ENCODE data around the gene HEMGN. TPM values are rescaled to one million over a fixed set of nuclear protein-coding genes. Genes with fewer than 3 reads are reported as not detected.

HEMGN gene
- total and polyA plus RNA-seq, 3 donors from 2014 or later, result 11.8 to 43.5 (median 22.2) TPM

DNA sequence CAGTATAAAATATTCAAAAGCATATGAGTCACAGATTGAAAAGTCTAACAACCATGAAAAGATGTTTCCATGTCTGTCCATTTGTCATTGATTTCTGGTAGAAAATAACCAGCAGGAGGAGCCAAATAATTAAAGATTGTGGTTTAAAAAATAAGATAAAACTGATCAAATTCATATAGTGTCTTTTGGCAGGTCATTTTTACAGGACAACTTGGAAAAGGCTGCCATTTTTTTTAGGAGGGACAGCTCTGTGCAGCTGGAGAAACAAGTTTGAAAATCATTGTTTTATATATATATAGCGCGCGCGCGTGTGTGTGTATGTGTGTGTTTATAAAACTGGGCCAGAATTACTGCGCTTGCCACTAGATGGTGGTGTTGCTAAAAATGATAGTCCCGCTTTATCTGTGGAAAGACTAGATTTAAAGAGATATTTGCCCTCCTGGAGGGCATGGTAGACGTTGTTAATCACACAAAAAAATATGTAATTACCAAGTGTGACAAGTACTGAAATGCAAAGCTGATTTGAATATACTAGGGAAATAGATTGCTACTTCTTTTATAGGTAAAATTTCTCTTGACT lies 14.4 kb downstream of the HEMGN start:
- no peak for TF ChIP-seq POLR2A (IDR thresholded peaks at IDR 0.05)
- TF ChIP-seq, protein P1, sequence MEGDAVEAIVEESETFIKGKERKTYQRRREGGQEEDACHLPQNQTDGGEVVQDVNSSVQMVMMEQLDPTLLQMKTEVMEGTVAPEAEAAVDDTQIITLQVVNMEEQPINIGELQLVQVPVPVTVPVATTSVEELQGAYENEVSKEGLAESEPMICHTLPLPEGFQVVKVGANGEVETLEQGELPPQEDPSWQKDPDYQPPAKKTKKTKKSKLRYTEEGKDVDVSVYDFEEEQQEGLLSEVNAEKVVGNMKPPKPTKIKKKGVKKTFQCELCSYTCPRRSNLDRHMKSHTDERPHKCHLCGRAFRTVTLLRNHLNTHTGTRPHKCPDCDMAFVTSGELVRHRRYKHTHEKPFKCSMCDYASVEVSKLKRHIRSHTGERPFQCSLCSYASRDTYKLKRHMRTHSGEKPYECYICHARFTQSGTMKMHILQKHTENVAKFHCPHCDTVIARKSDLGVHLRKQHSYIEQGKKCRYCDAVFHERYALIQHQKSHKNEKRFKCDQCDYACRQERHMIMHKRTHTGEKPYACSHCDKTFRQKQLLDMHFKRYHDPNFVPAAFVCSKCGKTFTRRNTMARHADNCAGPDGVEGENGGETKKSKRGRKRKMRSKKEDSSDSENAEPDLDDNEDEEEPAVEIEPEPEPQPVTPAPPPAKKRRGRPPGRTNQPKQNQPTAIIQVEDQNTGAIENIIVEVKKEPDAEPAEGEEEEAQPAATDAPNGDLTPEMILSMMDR (IDR thresholded peaks at IDR 0.05), result peak; percentile 60 to 80 (median 70)
- no peaks in the 10 kb centered on the region for H3K9me3 ChIP-seq
- H3K4me3 ChIP-seq, result no peak overlapping the region
- no peaks in the 10 kb centered on the region for H3K36me3 ChIP-seq (ENCODE audit: low read depth, missing control alignments)
- intact Hi-C loops (cut with DNase I; ENCODE audit: low total_unique reads), result loop anchor here (10.0 kb wide), 1 partner anchor 111 kb away; no protein-coding TSS in a partner anchor
- peaks cover 9% of the 10 kb centered on the region for H3K4me1 ChIP-seq
- DNase-seq, result peak; percentile 87
- no peaks in the 10 kb centered on the region for H3K27me3 ChIP-seq
- H3K27ac ChIP-seq, result peak overlapping the region; percentile 1 to 21
- 0% methylated on average over 8 of the region's 8 CpGs for WGBS, 2 donors

DNA sequence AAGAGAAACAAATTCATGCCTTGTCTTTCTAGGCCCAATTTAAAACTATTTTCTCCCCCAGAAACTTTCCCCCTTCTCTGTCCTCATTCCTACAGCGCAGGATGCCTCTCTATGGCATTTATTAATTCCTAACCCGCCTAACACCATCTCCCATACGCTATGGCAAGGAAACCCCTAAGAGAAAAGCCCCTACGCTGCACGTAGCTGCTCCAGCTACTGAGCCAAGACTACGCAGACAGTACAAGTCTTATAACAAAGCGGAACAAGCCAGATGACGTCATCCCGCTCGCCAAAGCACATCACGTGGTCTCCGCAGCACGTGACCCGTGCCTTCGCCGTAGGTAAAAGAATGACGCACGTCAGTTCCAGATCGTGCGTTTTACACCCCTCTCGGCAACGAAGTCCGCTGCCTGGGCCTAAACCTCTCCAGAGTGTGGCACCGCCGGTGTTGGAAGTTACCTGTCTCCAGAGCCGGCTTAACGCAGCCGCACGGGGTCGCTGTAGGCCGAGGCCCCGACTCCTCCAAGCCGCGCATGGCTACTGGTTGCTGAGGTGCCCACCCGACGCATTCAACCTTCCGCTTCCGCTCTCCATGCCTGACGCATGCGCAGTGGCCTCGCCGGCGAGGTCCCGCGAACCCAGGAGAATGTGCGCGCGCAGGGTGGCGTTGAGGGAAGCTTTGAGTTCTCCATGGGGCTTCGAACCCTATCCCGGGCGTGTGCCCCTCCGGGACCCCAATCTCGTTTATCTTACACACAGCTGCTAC lies 15.8 kb downstream of the HEMGN start, which contains the start of gene TRMO:
TSS of gene TRMO (minus strand) at position 542 of the 766 bp plus-strand sequence. CDS start at position 535, 7 bp downstream.
- H3K36me3 ChIP-seq (ENCODE audit: low read depth, missing control alignments), result no peaks in the 10 kb centered on the region
- H3K4me3 ChIP-seq, result peak within 1 kb of the TSS; percentile 57 to 67
- peaks cover 9% of the 10 kb centered on the region for H3K4me1 ChIP-seq
- H3K9me3 ChIP-seq, result no peaks in the 10 kb centered on the region
- peak within 1 kb of the TSS; percentile 96 to 99 for H3K27ac ChIP-seq
- 1% methylated on average over 21 to 53 of the region's 54 CpGs for WGBS, 2 donors
- intact Hi-C loops (cut with DNase I; ENCODE audit: low total_unique reads), result loop anchor here (10.0 kb wide), 1 partner anchor 113 kb away; no protein-coding TSS in a partner anchor
- TF ChIP-seq, protein P1 (IDR thresholded peaks at IDR 0.05), result peak; percentile 63 to 84 (median 84)
- TF ChIP-seq POLR2A (IDR thresholded peaks at IDR 0.05), result peak; percentile 43
- no peaks in the 10 kb centered on the region for H3K27me3 ChIP-seq
- DNase-seq, result peak; percentile 99

DNA sequence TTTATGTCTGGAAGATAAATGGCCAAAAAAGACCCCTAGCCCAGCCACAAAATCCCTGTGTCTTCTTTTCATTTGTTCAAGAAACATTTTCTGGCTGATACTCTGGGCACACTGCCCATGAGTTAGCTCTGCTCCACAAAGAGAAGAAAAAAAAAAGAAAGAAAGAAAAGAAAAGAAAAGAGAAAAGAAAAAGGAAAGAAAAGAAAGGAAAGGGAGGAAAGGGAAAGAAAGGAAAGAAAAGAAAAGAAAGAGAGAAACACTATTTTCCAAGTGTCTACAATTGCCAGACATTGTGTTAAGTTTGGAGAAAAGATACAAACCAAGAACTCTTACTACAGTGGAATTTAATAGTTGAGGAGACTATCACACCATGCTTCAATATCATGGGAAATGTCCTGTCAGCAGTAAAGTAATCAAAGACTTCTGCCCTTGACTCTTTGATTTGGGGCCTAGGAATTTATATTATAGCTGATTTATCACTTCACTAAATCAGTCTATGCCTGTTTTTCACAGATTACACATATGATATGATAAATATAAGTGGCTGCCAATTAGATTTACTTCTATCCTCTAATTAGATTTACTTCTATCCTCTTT lies 18.7 kb downstream of the HEMGN start:
- TF ChIP-seq, protein P1 (IDR thresholded peaks at IDR 0.05), result no peak
- TF ChIP-seq POLR2A (IDR thresholded peaks at IDR 0.05), result no peak
- no peak overlapping the region for H3K27ac ChIP-seq
- no peaks in the 10 kb centered on the region for H3K9me3 ChIP-seq
- no peaks in the 10 kb centered on the region for H3K36me3 ChIP-seq (ENCODE audit: low read depth, missing control alignments)
- H3K27me3 ChIP-seq, result no peaks in the 10 kb centered on the region
- H3K4me3 ChIP-seq, result no peak overlapping the region
- intact Hi-C loops (cut with DNase I; ENCODE audit: low total_unique reads), result no loop called here
- no peak for DNase-seq
- H3K4me1 ChIP-seq, result peaks cover 9% of the 10 kb centered on the region

DNA sequence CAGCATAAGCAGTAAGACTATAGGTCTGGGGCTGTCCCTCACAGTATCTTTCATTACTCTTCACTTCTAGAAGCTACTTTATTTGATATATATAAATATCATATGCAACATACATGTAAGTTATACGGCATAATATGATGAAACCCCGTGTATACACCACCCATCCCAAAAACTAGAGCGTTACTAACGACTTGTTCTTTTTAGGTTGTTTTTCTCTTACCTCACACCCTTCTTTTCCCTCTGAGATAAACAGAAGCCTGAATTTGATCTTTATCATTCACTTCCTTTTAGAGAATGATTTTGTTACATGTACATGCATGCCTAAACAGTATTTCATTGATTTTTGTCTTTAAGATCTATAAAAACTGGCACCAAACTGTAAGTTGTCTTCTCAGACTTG lies 19.4 kb downstream of the HEMGN start:
- no peaks in the 10 kb centered on the region for H3K27me3 ChIP-seq
- no peak overlapping the region for H3K27ac ChIP-seq
- H3K9me3 ChIP-seq, result no peaks in the 10 kb centered on the region
- no peak overlapping the region for H3K4me3 ChIP-seq
- H3K36me3 ChIP-seq (ENCODE audit: low read depth, missing control alignments), result no peaks in the 10 kb centered on the region
- WGBS, 2 donors, result 78 to 86% methylated on average over 4 of the region's 4 CpGs
- peaks cover 9% of the 10 kb centered on the region for H3K4me1 ChIP-seq
- TF ChIP-seq, protein P1 (IDR thresholded peaks at IDR 0.05), result no peak
- no peak for TF ChIP-seq POLR2A (IDR thresholded peaks at IDR 0.05)
- DNase-seq, result no peak
- intact Hi-C loops (cut with DNase I; ENCODE audit: low total_unique reads), result no loop called here
